CD14-positive monocyte (primary cell): ENCODE data around the gene DOHH. TPM values are rescaled to one million over a fixed set of nuclear protein-coding genes. Genes with fewer than 3 reads are reported as not detected.

Experiments
- DNase-seq, 3 donors: peaks; one replicate each; pipeline ENCODE4 v3.0.0-alpha.2; 2011 to 2022
- H2AFZ ChIP-seq: 2 replicates; pipeline ENCODE4 v1.6.0; 2012; ENCODE audit warnings: mild to moderate bottlenecking, low read depth, low read length, inconsistent platforms; ENCODE audit not compliant: insufficient read depth, poor library complexity, severe bottlenecking
- H3K27ac ChIP-seq, 2 donors: 1 replicate in 1 of 2; 2 replicates in 1 of 2; pipeline ENCODE4 v1.5.1; 2012 to 2013; ENCODE audit warnings: low read length in 2 of 2, control low read depth in 1 of 2, inconsistent platforms in 1 of 2, low read depth in 1 of 2, mild to moderate bottlenecking in 1 of 2
- H3K27me3 ChIP-seq, 2 donors: one replicate each; pipeline versions ENCODE4 v1.6.0 to v1.6.1; 2011 to 2013; ENCODE audit warnings: low read length in 2 of 2; ENCODE audit not compliant: control insufficient read depth in 2 of 2, insufficient read depth in 2 of 2
- H3K36me3 ChIP-seq, 2 donors: replicated peaks in 1 of 2; 1 replicate in 1 of 2; 2 replicates in 1 of 2; pipeline versions ENCODE4 v1.5.1 to v1.6.1; 2012 to 2013; ENCODE audit warnings: low read length in 2 of 2, control low read depth in 1 of 2, inconsistent platforms in 1 of 2, mild to moderate bottlenecking in 1 of 2; ENCODE audit not compliant: insufficient read depth in 2 of 2, control insufficient read depth in 1 of 2
- H3K4me1 ChIP-seq, 2 donors: 1 replicate in 1 of 2; 2 replicates in 1 of 2; pipeline versions ENCODE4 v1.5.1 to v1.6.1; 2012 to 2013; ENCODE audit warnings: low read length in 2 of 2, control low read depth in 1 of 2, inconsistent platforms in 1 of 2, mild to moderate bottlenecking in 1 of 2, moderate library complexity in 1 of 2; ENCODE audit not compliant: insufficient read depth in 2 of 2, control insufficient read depth in 1 of 2
- H3K4me2 ChIP-seq: replicated peaks from 2 replicates; pipeline ENCODE3; 2012; ENCODE audit warnings: low read length, moderate library complexity, mild to moderate bottlenecking; ENCODE audit not compliant: poor library complexity, severe bottlenecking; ENCODE audit errors: extremely low read depth
- H3K4me3 ChIP-seq, 3 experiments: fragments of 200-600 bp in 1 of 3; sonication (generic) in 1 of 3; replicated peaks in 1 of 3; 1 replicate in 2 of 3; 2 replicates in 1 of 3; pipeline ENCODE4 v1.5.1; 2011 to 2013; ENCODE audit warnings: low read length in 3 of 3, mild to moderate bottlenecking in 3 of 3, control low read depth in 2 of 3, low read depth in 2 of 3, inconsistent platforms in 1 of 3, moderate library complexity in 1 of 3
- H3K79me2 ChIP-seq: 2 replicates; pipeline ENCODE4 v1.6.0; 2012; ENCODE audit warnings: mild to moderate bottlenecking, control low read depth, inconsistent platforms, low read length, moderate library complexity; ENCODE audit not compliant: insufficient read depth
- H3K9ac ChIP-seq: 2 replicates; pipeline ENCODE4 v1.6.0; 2017; ENCODE audit warnings: low read length, mild to moderate bottlenecking; ENCODE audit not compliant: insufficient read depth, poor library complexity, severe bottlenecking
- H3K9me3 ChIP-seq, 2 donors: replicated peaks in 1 of 2; 1 replicate in 1 of 2; 2 replicates in 1 of 2; pipeline versions ENCODE4 v1.5.1 to v1.6.1; 2012 to 2013; ENCODE audit warnings: low read length in 2 of 2, control low read depth in 1 of 2; ENCODE audit not compliant: control insufficient read depth in 1 of 2, insufficient read depth in 1 of 2
- H4K20me1 ChIP-seq: 2 replicates; pipeline ENCODE4 v1.6.0; 2012; ENCODE audit warnings: mild to moderate bottlenecking, low read length, control low read depth, moderate library complexity; ENCODE audit not compliant: insufficient read depth
- H3K27ac Mint-ChIP-seq, 7 donors: one replicate each; pipeline ENCODE4 v1.8.0; 2020; ENCODE audit warnings: mild to moderate bottlenecking in 7 of 7, mixed read lengths in 7 of 7, moderate library complexity in 6 of 7, inconsistent platforms in 2 of 7
- H3K27me3 Mint-ChIP-seq, 3 donors: one replicate each; pipeline ENCODE4 v1.8.0; 2021 to 2022; ENCODE audit warnings: low read depth in 3 of 3, mild to moderate bottlenecking in 3 of 3, mixed read lengths in 3 of 3, moderate library complexity in 3 of 3, inconsistent platforms in 1 of 3
- H3K36me3 Mint-ChIP-seq, 2 donors: one replicate each; pipeline ENCODE4 v1.8.0; 2020; ENCODE audit warnings: mixed read lengths in 2 of 2, inconsistent platforms in 1 of 2, mild to moderate bottlenecking in 1 of 2
- H3K4me1 Mint-ChIP-seq: one replicate; pipeline ENCODE4 v1.8.0; 2020; ENCODE audit warnings: mild to moderate bottlenecking, mixed read lengths
- H3K4me3 Mint-ChIP-seq, 2 donors: one replicate each; pipeline ENCODE4 v1.8.0; 2020; ENCODE audit warnings: mild to moderate bottlenecking in 2 of 2, mixed read lengths in 2 of 2, moderate library complexity in 1 of 2
- H3K9me3 Mint-ChIP-seq, 7 donors: one replicate each; pipeline ENCODE4 v1.8.0; 2020 to 2022; ENCODE audit warnings: mixed read lengths in 7 of 7, mild to moderate bottlenecking in 6 of 7, moderate library complexity in 6 of 7, inconsistent platforms in 2 of 7
- WGBS: methylation state at CpG from one replicate; pipeline ENCODE4 v1.1.5; 2013; ENCODE audit warnings: missing lambda C conversion rate; ENCODE audit not compliant: insufficient coverage; 5-methylcytosine and 5-hydroxymethylcytosine counted together
- intact Hi-C, 2 donors: fragments of 100-400 bp; cut with micrococcal nuclease; formaldehyde crosslinking; loops; one replicate each; pipeline versions ENCODE4 v1.15.0 to v1.15.1; 2023
- polyA plus RNA-seq, 3 donors: library from polyadenylated mRNA; depleted of rRNA in 1 of 3; unstranded in 2 of 3; stranded (reverse) in 1 of 3; fragments of 300-500 nt in 2 of 3; fragments of >200 nt in 1 of 3; fragmentation: Illumina TruSeq in 2 of 3; gene quantifications; 1 replicate in 2 of 3; 2 replicates in 1 of 3; pipeline ENCODE4 v1.2.3, GENCODE V29; 2012 to 2021
- TF ChIP-seq, protein P1 (sequence below): fragments of 200-600 bp; IDR thresholded peaks from one replicate; pipeline ENCODE4 v1.8.0; 2022; ENCODE audit warnings: antibody characterized with exemption, mild to moderate bottlenecking

DOHH gene
- polyA plus RNA-seq, 3 donors, result 3.7 to 4.2 (median 4.1) TPM

DNA sequence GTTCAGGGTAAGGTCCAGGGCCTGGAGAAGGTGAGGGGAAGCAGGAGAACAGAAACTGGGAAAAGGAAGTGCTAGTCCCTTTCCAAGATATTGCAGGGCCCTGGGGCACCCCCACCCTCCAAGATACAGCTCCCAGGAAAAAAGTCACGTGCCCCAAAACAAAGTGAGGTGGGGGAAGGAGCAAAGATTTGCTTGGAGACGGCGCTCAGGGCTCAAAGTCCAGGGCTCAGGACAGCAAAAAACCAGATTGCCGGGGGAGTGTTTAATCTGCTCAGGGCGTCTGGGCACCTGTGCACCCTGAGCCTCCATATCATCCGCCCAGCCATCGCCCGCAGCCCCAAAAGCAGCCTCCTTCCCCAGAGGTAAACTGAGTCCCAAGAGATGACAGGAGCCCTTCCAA is 26.5 kb downstream of the DOHH start:
- intact Hi-C loops, result loop anchor here in 1 of 2 donors (5.0 kb wide), 1 partner anchor 147 kb away; no protein-coding TSS in a partner anchor
- peaks cover 4 to 15% (median 12%) of the 10 kb centered on the region in 3 donors for H3K27me3 Mint-ChIP-seq

DNA sequence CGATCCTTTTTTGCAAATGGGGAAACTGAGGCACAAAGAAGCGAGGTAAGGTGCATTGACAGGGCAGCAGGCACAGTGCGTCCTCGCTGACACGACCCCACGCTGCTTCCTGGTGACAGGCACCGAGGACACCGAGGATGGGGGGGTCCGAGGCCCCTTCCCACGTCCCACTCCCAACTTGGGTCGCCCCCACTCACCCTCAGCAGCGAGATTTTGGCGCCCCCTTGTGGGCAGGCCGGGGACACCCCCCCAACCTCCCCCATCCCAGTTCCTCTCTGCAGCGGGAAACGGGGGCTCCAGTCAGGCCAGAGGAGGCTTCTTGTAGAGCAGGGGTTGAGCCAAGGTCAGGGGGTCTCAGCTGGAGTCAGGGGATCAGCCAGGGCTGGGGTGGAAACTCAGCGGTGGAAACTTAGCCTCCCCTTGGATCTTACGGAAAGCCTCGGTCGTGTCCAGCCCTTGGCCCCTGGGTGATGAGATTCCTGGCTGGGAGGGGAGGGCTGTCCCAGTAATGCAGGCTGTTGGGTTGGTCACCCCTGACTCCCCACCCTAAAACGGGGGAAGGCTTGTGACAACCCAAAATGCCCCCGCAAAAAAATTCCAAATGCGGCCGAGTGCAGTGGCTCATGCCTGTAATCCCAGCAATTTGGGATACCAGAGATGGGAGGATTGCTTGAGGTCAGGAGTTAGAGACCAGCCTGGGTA is 28.4 kb downstream of the DOHH start:
- H3K79me2 ChIP-seq, result no peaks in the 10 kb centered on the region
- peaks cover 15% of the 10 kb centered on the region for H4K20me1 ChIP-seq
- no peaks in the 10 kb centered on the region for H3K36me3 ChIP-seq
- Mint-ChIP-seq H3K36me3 (no peaks in the 10 kb centered on the region), H3K4me1 (peaks cover 2% of the 10 kb centered on the region), H3K9me3 (peaks cover 0 to 4% (median 0%) of the 10 kb centered on the region in 7 donors), H3K27me3 (peaks cover 3 to 6% (median 4%) of the 10 kb centered on the region in 3 donors), H3K4me3 (no peak overlapping the region), H3K27ac (no peak overlapping the region)
- H3K4me2 ChIP-seq, result no peak overlapping the region
- H2AFZ ChIP-seq, result no peak overlapping the region
- H3K27ac ChIP-seq, result no peak overlapping the region
- 39% methylated on average over 14 of the region's 24 CpGs for WGBS
- no peak overlapping the region for H3K4me3 ChIP-seq
- H3K9me3 ChIP-seq, result no peaks in the 10 kb centered on the region
- H3K27me3 ChIP-seq, result no peaks in the 10 kb centered on the region
- no peaks in the 10 kb centered on the region for H3K4me1 ChIP-seq
- intact Hi-C loops, result loop anchor here in 1 of 2 donors (5.0 kb wide), 1 partner anchor 145 kb away; no protein-coding TSS in a partner anchor
- DNase-seq, result peak in 1 of 3 donors; percentile 36
- no peak overlapping the region for H3K9ac ChIP-seq
- TF ChIP-seq, protein P1, sequence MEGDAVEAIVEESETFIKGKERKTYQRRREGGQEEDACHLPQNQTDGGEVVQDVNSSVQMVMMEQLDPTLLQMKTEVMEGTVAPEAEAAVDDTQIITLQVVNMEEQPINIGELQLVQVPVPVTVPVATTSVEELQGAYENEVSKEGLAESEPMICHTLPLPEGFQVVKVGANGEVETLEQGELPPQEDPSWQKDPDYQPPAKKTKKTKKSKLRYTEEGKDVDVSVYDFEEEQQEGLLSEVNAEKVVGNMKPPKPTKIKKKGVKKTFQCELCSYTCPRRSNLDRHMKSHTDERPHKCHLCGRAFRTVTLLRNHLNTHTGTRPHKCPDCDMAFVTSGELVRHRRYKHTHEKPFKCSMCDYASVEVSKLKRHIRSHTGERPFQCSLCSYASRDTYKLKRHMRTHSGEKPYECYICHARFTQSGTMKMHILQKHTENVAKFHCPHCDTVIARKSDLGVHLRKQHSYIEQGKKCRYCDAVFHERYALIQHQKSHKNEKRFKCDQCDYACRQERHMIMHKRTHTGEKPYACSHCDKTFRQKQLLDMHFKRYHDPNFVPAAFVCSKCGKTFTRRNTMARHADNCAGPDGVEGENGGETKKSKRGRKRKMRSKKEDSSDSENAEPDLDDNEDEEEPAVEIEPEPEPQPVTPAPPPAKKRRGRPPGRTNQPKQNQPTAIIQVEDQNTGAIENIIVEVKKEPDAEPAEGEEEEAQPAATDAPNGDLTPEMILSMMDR, result peak; percentile 79

More for the DNA sequence above, 26.5 kb downstream of the DOHH start:
- Histone ChIP-seq H3K4me2 (no peak overlapping the region), H3K79me2 (no peaks in the 10 kb centered on the region), H3K36me3 (no peaks in the 10 kb centered on the region), H3K4me3 (no peak overlapping the region), H3K27me3 (no peaks in the 10 kb centered on the region), H3K9me3 (no peaks in the 10 kb centered on the region), H2AFZ (no peak overlapping the region), H4K20me1 (peaks cover 7% of the 10 kb centered on the region), H3K27ac (no peak overlapping the region), H3K4me1 (peaks cover 3 to 8% of the 10 kb centered on the region in 2 donors), H3K9ac (no peak overlapping the region)
- Mint-ChIP-seq H3K4me3 (no peak overlapping the region), H3K36me3 (no peaks in the 10 kb centered on the region), H3K4me1 (peaks cover 12% of the 10 kb centered on the region), H3K9me3 (peaks cover 0 to 4% (median 0%) of the 10 kb centered on the region in 7 donors), H3K27ac (no peak overlapping the region)
- WGBS, result 100% methylated on average over 5 of the region's 8 CpGs
- no peak for DNase-seq
- TF ChIP-seq, protein P1, result no peak
